ENCODE data around the gene KRTAP3-1.

DNA sequence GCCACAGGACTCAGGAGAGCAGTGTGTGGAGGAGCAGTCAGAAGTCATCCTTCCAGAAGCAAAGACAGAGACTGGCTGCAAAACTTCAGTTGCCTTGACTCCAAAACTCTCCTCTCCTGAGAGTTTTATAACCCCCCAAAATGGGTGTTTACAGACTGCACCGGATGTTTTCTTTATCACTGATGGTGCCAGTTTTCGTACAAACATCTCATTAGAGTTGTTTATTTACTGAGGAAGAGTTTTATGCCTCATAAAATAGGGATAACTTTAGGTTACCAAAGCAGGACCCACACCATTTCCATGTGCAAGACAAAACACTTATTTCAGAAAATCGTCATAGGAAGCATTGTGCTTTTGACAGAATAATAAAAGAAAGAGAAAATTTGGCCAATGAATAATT, 24.7 kb downstream of the KRTAP3-1 start, which contains the start of gene KRT40:
- TF ChIP-seq, protein P1, sequence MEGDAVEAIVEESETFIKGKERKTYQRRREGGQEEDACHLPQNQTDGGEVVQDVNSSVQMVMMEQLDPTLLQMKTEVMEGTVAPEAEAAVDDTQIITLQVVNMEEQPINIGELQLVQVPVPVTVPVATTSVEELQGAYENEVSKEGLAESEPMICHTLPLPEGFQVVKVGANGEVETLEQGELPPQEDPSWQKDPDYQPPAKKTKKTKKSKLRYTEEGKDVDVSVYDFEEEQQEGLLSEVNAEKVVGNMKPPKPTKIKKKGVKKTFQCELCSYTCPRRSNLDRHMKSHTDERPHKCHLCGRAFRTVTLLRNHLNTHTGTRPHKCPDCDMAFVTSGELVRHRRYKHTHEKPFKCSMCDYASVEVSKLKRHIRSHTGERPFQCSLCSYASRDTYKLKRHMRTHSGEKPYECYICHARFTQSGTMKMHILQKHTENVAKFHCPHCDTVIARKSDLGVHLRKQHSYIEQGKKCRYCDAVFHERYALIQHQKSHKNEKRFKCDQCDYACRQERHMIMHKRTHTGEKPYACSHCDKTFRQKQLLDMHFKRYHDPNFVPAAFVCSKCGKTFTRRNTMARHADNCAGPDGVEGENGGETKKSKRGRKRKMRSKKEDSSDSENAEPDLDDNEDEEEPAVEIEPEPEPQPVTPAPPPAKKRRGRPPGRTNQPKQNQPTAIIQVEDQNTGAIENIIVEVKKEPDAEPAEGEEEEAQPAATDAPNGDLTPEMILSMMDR (IDR thresholded peaks at IDR 0.05 in 2 of 3, conservative IDR thresholded peaks at IDR 0.05 in 1 of 3; ENCODE audit: borderline replicate concordance in 1 of 3, insufficient read depth in 1 of 3, low read depth in 2 of 3, low read length in 2 of 3) = no peak
- TF ChIP-seq POLR2AphosphoS5 (IDR thresholded peaks at IDR 0.05; ENCODE audit: low read depth, low read length) (no peak), EZH2 (IDR thresholded peaks at IDR 0.05) (no peak), YY1 (IDR thresholded peaks at IDR 0.05; ENCODE audit: extremely low read depth, insufficient replicate concordance, low read depth, low read length) (no peak), EZH2phosphoT487 (IDR thresholded peaks at IDR 0.05; ENCODE audit: borderline replicate concordance) (no peak), POLR2A (IDR thresholded peaks at IDR 0.05; ENCODE audit: borderline replicate concordance, extremely low read depth, insufficient read depth, insufficient read length) (no peak), SP1 (IDR thresholded peaks at IDR 0.05; ENCODE audit: low read depth) (no peak), CEBPB (IDR thresholded peaks at IDR 0.05; ENCODE audit: low read depth) (no peak), FOSL1 (IDR thresholded peaks at IDR 0.05; ENCODE audit: low read depth) (no peak), SIN3A (IDR thresholded peaks at IDR 0.05; ENCODE audit: low read depth) (no peak)
- TF ChIP-seq, protein P2, sequence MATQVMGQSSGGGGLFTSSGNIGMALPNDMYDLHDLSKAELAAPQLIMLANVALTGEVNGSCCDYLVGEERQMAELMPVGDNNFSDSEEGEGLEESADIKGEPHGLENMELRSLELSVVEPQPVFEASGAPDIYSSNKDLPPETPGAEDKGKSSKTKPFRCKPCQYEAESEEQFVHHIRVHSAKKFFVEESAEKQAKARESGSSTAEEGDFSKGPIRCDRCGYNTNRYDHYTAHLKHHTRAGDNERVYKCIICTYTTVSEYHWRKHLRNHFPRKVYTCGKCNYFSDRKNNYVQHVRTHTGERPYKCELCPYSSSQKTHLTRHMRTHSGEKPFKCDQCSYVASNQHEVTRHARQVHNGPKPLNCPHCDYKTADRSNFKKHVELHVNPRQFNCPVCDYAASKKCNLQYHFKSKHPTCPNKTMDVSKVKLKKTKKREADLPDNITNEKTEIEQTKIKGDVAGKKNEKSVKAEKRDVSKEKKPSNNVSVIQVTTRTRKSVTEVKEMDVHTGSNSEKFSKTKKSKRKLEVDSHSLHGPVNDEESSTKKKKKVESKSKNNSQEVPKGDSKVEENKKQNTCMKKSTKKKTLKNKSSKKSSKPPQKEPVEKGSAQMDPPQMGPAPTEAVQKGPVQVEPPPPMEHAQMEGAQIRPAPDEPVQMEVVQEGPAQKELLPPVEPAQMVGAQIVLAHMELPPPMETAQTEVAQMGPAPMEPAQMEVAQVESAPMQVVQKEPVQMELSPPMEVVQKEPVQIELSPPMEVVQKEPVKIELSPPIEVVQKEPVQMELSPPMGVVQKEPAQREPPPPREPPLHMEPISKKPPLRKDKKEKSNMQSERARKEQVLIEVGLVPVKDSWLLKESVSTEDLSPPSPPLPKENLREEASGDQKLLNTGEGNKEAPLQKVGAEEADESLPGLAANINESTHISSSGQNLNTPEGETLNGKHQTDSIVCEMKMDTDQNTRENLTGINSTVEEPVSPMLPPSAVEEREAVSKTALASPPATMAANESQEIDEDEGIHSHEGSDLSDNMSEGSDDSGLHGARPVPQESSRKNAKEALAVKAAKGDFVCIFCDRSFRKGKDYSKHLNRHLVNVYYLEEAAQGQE (IDR thresholded peaks at IDR 0.05; ENCODE audit: low read depth) = no peak
- TF ChIP-seq, protein P3, sequence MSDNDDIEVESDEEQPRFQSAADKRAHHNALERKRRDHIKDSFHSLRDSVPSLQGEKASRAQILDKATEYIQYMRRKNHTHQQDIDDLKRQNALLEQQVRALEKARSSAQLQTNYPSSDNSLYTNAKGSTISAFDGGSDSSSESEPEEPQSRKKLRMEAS (IDR thresholded peaks at IDR 0.05) = no peak
- TF ChIP-seq, protein P4, sequence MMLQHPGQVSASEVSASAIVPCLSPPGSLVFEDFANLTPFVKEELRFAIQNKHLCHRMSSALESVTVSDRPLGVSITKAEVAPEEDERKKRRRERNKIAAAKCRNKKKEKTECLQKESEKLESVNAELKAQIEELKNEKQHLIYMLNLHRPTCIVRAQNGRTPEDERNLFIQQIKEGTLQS (IDR thresholded peaks at IDR 0.05) = no peak
- TF ChIP-seq, protein P5, sequence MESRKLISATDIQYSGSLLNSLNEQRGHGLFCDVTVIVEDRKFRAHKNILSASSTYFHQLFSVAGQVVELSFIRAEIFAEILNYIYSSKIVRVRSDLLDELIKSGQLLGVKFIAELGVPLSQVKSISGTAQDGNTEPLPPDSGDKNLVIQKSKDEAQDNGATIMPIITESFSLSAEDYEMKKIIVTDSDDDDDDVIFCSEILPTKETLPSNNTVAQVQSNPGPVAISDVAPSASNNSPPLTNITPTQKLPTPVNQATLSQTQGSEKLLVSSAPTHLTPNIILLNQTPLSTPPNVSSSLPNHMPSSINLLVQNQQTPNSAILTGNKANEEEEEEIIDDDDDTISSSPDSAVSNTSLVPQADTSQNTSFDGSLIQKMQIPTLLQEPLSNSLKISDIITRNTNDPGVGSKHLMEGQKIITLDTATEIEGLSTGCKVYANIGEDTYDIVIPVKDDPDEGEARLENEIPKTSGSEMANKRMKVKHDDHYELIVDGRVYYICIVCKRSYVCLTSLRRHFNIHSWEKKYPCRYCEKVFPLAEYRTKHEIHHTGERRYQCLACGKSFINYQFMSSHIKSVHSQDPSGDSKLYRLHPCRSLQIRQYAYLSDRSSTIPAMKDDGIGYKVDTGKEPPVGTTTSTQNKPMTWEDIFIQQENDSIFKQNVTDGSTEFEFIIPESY (IDR thresholded peaks at IDR 0.05; ENCODE audit: extremely low read depth, insufficient replicate concordance, low read length) = no peak
